ENCODE data around the gene SLC26A4.

SLC26A4 gene

GRCh38 chr7:107693396-107693795 is 32.8 kb downstream of the SLC26A4 start:
- Histone ChIP-seq H2AFZ (ENCODE audit: low read depth, low read length) (no peak overlapping the region), H3K27ac (ENCODE audit: low read length) (no peak overlapping the region), H4K20me1 (ENCODE audit: insufficient read depth, low read length) (no peaks in the 10 kb centered on the region), H3K4me3 (ENCODE audit: low read depth in 1 of 2, low read length in 2 of 2) (no peak overlapping the region), H3K36me3 (ENCODE audit: insufficient read depth, low read length) (no peaks in the 10 kb centered on the region), H3K9ac (ENCODE audit: low read depth, low read length) (no peak overlapping the region), H3K9me3 (ENCODE audit: insufficient read depth, low read length, severe bottlenecking) (no peaks in the 10 kb centered on the region), H3K27me3 (ENCODE audit: insufficient read depth, low read length, poor library complexity) (peaks cover 4% of the 10 kb centered on the region), H3K4me1 (ENCODE audit: insufficient read depth, low read length) (no peaks in the 10 kb centered on the region), H3K4me2 (ENCODE audit: insufficient read depth, low read length) (no peak overlapping the region), H3K79me2 (ENCODE audit: insufficient read depth, low read length) (no peaks in the 10 kb centered on the region)
- no peak for TF ChIP-seq CTCF (IDR thresholded peaks at IDR 0.05; ENCODE audit: borderline replicate concordance, extremely low read depth, low read length, poor library complexity, severe bottlenecking)
- no peak for TF ChIP-seq EZH2 (IDR thresholded peaks at IDR 0.05; ENCODE audit: borderline replicate concordance, low read depth, low read length, severe bottlenecking)
- no peak for DNase-seq
- ATAC-seq (ENCODE audit: insufficient read depth, low read depth): no peak

GRCh38 chr7:107694386-107694785 is 33.8 kb downstream of the SLC26A4 start:
- Histone ChIP-seq H3K9ac (ENCODE audit: low read depth, low read length) (no peak overlapping the region), H3K4me1 (ENCODE audit: insufficient read depth, low read length) (no peaks in the 10 kb centered on the region), H3K9me3 (ENCODE audit: insufficient read depth, low read length, severe bottlenecking) (no peaks in the 10 kb centered on the region), H3K4me2 (ENCODE audit: insufficient read depth, low read length) (no peak overlapping the region), H3K79me2 (ENCODE audit: insufficient read depth, low read length) (no peaks in the 10 kb centered on the region), H3K4me3 (ENCODE audit: low read depth in 1 of 2, low read length in 2 of 2) (no peak overlapping the region), H4K20me1 (ENCODE audit: insufficient read depth, low read length) (no peaks in the 10 kb centered on the region), H3K27me3 (ENCODE audit: insufficient read depth, low read length, poor library complexity) (peaks cover 4% of the 10 kb centered on the region), H2AFZ (ENCODE audit: low read depth, low read length) (no peak overlapping the region), H3K27ac (ENCODE audit: low read length) (no peak overlapping the region), H3K36me3 (ENCODE audit: insufficient read depth, low read length) (no peaks in the 10 kb centered on the region)
- TF ChIP-seq EZH2 (IDR thresholded peaks at IDR 0.05; ENCODE audit: borderline replicate concordance, low read depth, low read length, severe bottlenecking) (no peak), CTCF (IDR thresholded peaks at IDR 0.05; ENCODE audit: borderline replicate concordance, extremely low read depth, low read length, poor library complexity, severe bottlenecking) (no peak)
- DNase-seq (no peak), ATAC-seq (ENCODE audit: insufficient read depth, low read depth) (no peak)

- H3K9me3 ChIP-seq (ENCODE audit: insufficient read depth, low read length, severe bottlenecking): no peaks in the 10 kb centered on the region
- H3K79me2 ChIP-seq (ENCODE audit: insufficient read depth, low read length): no peaks in the 10 kb centered on the region
- no peak overlapping the region for H2AFZ ChIP-seq (ENCODE audit: low read depth, low read length)
- no peaks in the 10 kb centered on the region for H3K36me3 ChIP-seq (ENCODE audit: insufficient read depth, low read length)
- no peak overlapping the region for H3K9ac ChIP-seq (ENCODE audit: low read depth, low read length)
- H3K27me3 ChIP-seq (ENCODE audit: insufficient read depth, low read length, poor library complexity): peaks cover 4% of the 10 kb centered on the region
- TF ChIP-seq CTCF (IDR thresholded peaks at IDR 0.05; ENCODE audit: borderline replicate concordance, extremely low read depth, low read length, poor library complexity, severe bottlenecking): no peak
- no peak for TF ChIP-seq EZH2 (IDR thresholded peaks at IDR 0.05; ENCODE audit: borderline replicate concordance, low read depth, low read length, severe bottlenecking)
- no peak for ATAC-seq (ENCODE audit: insufficient read depth, low read depth)
- H3K4me2 ChIP-seq (ENCODE audit: insufficient read depth, low read length): no peak overlapping the region
- no peak for DNase-seq
- no peaks in the 10 kb centered on the region for H3K4me1 ChIP-seq (ENCODE audit: insufficient read depth, low read length)
- H3K4me3 ChIP-seq (ENCODE audit: low read depth in 1 of 2, low read length in 2 of 2): no peak overlapping the region
- no peak overlapping the region for H3K27ac ChIP-seq (ENCODE audit: low read length)
- no peaks in the 10 kb centered on the region for H4K20me1 ChIP-seq (ENCODE audit: insufficient read depth, low read length)
Measured at GRCh38 chr7:107696330-107696946, 35.8 kb downstream of the SLC26A4 start.
